KMS-11 (cell line): ENCODE measurements around the gene MAP3K5.
"Not testable (repeated sequence)": the region's sequence is repeated elsewhere in the genome, so short reads cannot be mapped to it uniquely, and the experiment has no call there.

Experiments used
- H2AFZ ChIP-seq: fragments of 200-600 bp; sonication (generic); 2 replicates; pipeline ENCODE4 v1.6.1; 2016; ENCODE audit warnings: antibody characterized with exemption, mixed run types, low read depth
- H3K27ac ChIP-seq: fragments of 200-600 bp; sonication (generic); 2 replicates; pipeline ENCODE4 v1.6.1; 2016; ENCODE audit warnings: mild to moderate bottlenecking, mixed run types
- H3K27me3 ChIP-seq: fragments of 200-600 bp; sonication (generic); 2 replicates; pipeline ENCODE4 v1.6.1; 2017; ENCODE audit warnings: mild to moderate bottlenecking, low read depth, mixed run types, moderate library complexity; ENCODE audit not compliant: insufficient read depth
- H3K36me3 ChIP-seq: fragments of 200-600 bp; sonication (generic); 2 replicates; pipeline ENCODE4 v1.6.1; 2017; ENCODE audit warnings: mild to moderate bottlenecking, mixed run types; ENCODE audit not compliant: insufficient read depth
- H3K4me1 ChIP-seq: fragments of 200-600 bp; sonication (generic); 2 replicates; pipeline ENCODE4 v1.6.1; 2016; ENCODE audit warnings: mild to moderate bottlenecking, low read depth, mixed run types; ENCODE audit not compliant: poor library complexity, severe bottlenecking
- H3K4me2 ChIP-seq: fragments of 200-600 bp; sonication (generic); 2 replicates; pipeline ENCODE4 v1.7.0; 2016; ENCODE audit warnings: mild to moderate bottlenecking, mixed run types
- H3K4me3 ChIP-seq: fragments of 200-600 bp; sonication (generic); IDR thresholded peaks from 2 replicates; pipeline ENCODE4 v1.6.1; 2017; ENCODE audit warnings: low read depth, low read length, mixed read lengths; ENCODE audit not compliant: insufficient read depth
- H3K79me2 ChIP-seq: fragments of 200-600 bp; sonication (generic); 2 replicates; pipeline ENCODE4 v1.6.1; 2016; ENCODE audit warnings: low read depth, mixed run types; ENCODE audit not compliant: insufficient read depth
- H3K9ac ChIP-seq: fragments of 200-600 bp; sonication (generic); 2 replicates; pipeline ENCODE4 v1.6.1; 2016; ENCODE audit warnings: mild to moderate bottlenecking, mixed run types
- H4K20me1 ChIP-seq: fragments of 200-600 bp; sonication (generic); 2 replicates; pipeline ENCODE4 v1.6.1; 2016; ENCODE audit warnings: mild to moderate bottlenecking, mixed run types; ENCODE audit not compliant: insufficient read depth
- TF ChIP-seq, protein P1 (sequence below): fragments of 200-600 bp; sonication (generic); conservative IDR thresholded peaks from 2 replicates; pipeline ENCODE4 v1.6.1; 2017; ENCODE audit warnings: low read depth, mild to moderate bottlenecking, antibody characterized with exemption, low read length, moderate library complexity, mixed read lengths

MAP3K5 gene

DNA sequence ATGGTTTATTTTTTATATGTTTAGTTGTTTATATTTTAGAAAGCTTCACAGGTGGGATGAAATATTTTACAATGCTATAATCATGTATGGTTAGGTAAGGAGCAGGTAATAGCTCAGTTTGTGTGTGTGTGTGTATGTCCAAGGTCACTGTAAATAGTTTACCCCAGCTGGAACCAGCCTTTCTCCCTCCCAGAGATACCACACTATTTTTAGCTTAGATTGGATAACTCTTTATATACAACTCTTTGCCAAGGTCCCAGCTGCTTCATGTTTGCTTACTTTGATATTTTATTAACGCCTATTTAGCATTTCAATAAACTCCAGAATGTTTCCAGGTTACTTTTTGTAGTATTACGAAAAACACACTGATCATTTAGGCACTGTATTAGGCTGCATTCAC is 28.3 kb upstream of the MAP3K5 start:
- no peak overlapping the region for H2AFZ ChIP-seq
- no peak overlapping the region for H3K9ac ChIP-seq
- no peaks in the 10 kb centered on the region for H3K36me3 ChIP-seq
- H3K27me3 ChIP-seq, result no peaks in the 10 kb centered on the region
- H3K4me1 ChIP-seq, result peaks cover 14% of the 10 kb centered on the region
- no peaks in the 10 kb centered on the region for H4K20me1 ChIP-seq
- no peak overlapping the region for H3K27ac ChIP-seq
- no peak overlapping the region for H3K4me2 ChIP-seq
- no peaks in the 10 kb centered on the region for H3K79me2 ChIP-seq
- TF ChIP-seq, protein P1, sequence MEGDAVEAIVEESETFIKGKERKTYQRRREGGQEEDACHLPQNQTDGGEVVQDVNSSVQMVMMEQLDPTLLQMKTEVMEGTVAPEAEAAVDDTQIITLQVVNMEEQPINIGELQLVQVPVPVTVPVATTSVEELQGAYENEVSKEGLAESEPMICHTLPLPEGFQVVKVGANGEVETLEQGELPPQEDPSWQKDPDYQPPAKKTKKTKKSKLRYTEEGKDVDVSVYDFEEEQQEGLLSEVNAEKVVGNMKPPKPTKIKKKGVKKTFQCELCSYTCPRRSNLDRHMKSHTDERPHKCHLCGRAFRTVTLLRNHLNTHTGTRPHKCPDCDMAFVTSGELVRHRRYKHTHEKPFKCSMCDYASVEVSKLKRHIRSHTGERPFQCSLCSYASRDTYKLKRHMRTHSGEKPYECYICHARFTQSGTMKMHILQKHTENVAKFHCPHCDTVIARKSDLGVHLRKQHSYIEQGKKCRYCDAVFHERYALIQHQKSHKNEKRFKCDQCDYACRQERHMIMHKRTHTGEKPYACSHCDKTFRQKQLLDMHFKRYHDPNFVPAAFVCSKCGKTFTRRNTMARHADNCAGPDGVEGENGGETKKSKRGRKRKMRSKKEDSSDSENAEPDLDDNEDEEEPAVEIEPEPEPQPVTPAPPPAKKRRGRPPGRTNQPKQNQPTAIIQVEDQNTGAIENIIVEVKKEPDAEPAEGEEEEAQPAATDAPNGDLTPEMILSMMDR, result no peak
- H3K4me3 ChIP-seq, result no peak overlapping the region

DNA sequence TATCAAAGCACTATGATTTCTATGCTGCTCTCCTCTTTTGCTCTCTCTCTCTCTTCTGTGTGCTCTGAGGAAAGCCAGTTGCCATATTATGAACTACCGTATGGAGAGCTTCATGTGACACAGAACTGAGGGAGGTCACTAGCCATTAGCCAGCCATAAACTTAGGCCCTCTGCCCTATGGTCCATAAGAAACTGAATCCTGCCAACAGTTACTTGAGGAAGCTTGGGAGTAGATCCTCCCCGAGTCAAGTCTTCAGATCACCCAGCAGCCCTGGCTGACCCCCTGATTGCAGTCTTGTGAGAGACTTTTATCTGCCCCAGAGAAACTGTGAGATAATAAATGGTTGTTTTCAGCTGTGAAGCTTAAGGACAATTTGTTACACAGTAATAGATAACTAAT is 24.4 kb upstream of the MAP3K5 start:
- H4K20me1 ChIP-seq, result no peaks in the 10 kb centered on the region
- no peak overlapping the region for H3K4me3 ChIP-seq
- no peak overlapping the region for H2AFZ ChIP-seq
- TF ChIP-seq, protein P1, result no peak
- no peak overlapping the region for H3K9ac ChIP-seq
- no peak overlapping the region for H3K4me2 ChIP-seq
- H3K36me3 ChIP-seq, result no peaks in the 10 kb centered on the region
- H3K79me2 ChIP-seq, result no peaks in the 10 kb centered on the region
- no peak overlapping the region for H3K27ac ChIP-seq
- H3K4me1 ChIP-seq, result peaks cover 12% of the 10 kb centered on the region
- no peaks in the 10 kb centered on the region for H3K27me3 ChIP-seq

DNA sequence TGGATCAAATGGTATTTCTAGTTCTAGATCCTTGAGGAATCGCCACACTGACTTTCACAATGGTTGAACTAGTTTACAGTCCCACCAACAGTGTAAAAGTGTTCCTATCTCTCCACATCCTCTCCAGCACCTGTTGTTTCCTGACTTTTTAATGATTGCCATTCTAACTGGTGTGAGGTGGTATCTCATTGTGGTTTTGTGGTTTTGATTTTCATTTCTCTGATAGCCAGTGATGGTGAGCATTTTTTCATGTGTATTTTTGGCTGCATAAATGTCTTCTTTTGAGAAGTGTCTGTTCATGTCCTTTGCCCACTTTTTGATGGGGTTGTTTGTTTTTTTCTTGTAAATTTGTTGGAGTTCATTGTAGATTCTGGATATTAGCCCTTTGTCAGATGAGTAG is 23.3 kb upstream of the MAP3K5 start:
- not testable (repeated sequence) for H3K4me1 ChIP-seq, H3K79me2 ChIP-seq, H2AFZ ChIP-seq, H3K27ac ChIP-seq, H4K20me1 ChIP-seq, H3K27me3 ChIP-seq, H3K4me3 ChIP-seq, H3K4me2 ChIP-seq, H3K36me3 ChIP-seq, H3K9ac ChIP-seq

DNA sequence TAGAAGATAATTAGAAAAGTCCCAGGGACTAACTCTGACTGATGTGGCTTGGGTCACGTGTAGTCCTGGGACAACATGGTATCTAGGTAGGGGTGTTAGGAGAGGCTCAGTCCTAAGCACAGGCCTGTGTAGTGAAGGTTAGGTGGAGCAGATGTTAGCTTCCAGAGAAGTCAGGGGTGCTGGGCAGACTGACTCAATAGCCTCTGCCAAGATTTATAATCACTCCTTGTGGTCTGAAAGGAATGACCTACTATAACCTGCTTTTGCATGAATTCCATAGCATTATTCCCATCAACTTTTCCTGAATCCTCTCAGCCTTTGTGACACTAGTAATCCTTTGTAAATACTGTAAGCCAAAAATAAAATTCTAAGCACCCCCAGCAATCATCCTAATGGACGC is 19.9 kb upstream of the MAP3K5 start:
- no peaks in the 10 kb centered on the region for H3K36me3 ChIP-seq
- H3K79me2 ChIP-seq, result no peaks in the 10 kb centered on the region
- H4K20me1 ChIP-seq, result no peaks in the 10 kb centered on the region
- no peak overlapping the region for H3K4me2 ChIP-seq
- H3K27ac ChIP-seq, result no peak overlapping the region
- no peaks in the 10 kb centered on the region for H3K4me1 ChIP-seq
- TF ChIP-seq, protein P1, result no peak
- no peaks in the 10 kb centered on the region for H3K27me3 ChIP-seq
- no peak overlapping the region for H2AFZ ChIP-seq
- H3K4me3 ChIP-seq, result no peak overlapping the region
- no peak overlapping the region for H3K9ac ChIP-seq

DNA sequence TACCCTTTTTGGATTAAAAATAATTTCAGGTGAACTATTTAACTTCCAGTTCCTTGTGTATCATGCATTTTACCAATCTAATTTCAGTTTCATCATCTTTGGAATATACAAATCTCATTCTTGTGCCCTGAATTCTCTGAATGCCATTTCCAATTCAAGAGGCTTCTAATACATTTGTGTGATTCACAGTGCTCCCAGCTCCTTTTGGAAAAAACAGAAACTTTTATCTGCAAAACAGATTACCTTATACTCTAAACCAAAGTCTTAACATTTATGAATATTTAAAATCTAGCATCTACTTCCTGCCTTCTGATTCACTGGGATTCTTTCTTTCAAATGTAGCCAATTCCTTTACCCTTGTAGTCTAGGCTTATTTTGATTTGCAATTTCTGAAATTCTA is 19.0 kb upstream of the MAP3K5 start:
- H4K20me1 ChIP-seq, result no peaks in the 10 kb centered on the region
- H3K79me2 ChIP-seq, result no peaks in the 10 kb centered on the region
- TF ChIP-seq, protein P1, result no peak
- no peaks in the 10 kb centered on the region for H3K36me3 ChIP-seq
- H3K4me3 ChIP-seq, result no peak overlapping the region
- no peak overlapping the region for H3K27ac ChIP-seq
- H3K27me3 ChIP-seq, result no peaks in the 10 kb centered on the region
- no peak overlapping the region for H3K4me2 ChIP-seq
- H2AFZ ChIP-seq, result no peak overlapping the region
- no peaks in the 10 kb centered on the region for H3K4me1 ChIP-seq
- no peak overlapping the region for H3K9ac ChIP-seq
